Smooth muscle cell of the pulmonary artery (primary cell): ENCODE results near the gene OR5T2. TPM values are rescaled to one million over a fixed set of nuclear protein-coding genes. Genes with fewer than 3 reads are reported as not detected.

ENCODE experiments used
- total RNA-seq: library from RNA; depleted of rRNA; stranded (reverse); fragments of >200 nt; gene quantifications from 2 replicates; pipeline ENCODE4 v1.2.3, GENCODE V29; 2014

Gene OR5T2
- total RNA-seq = not detected in 2 replicates

GRCh38 chr11:56234155-56234554 lies at the start of gene OR5T2:
Gene OR5T2, minus strand, starts transcription at chr11:56234255. Its CDS starts 1,193 bp downstream, at chr11:56233062.

GRCh38 chr11:56273854-56274253 lies 39.8 kb upstream of the OR5T2 start, which contains the start of gene OR5T1:
Gene OR5T1, plus strand, starts transcription at chr11:56274154. Its CDS starts 1,485 bp downstream, at chr11:56275639.

DNA sequence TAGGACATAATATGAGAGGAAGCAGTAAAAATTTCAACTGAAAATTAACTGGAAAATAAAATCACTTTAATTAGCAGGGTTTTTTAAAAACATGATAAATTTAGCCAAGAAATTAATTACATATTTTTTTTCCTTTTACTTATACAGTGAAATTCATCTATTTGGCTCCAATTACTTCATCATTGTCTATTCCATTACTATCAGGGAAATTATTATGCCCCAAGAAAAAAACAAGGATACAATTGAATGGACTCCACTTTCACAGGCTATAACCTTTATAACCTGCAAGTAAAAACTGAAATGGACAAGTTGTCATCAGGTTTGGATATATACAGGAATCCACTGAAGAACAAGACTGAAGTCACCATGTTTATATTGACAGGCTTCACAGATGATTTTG lies 17.9 kb upstream of the OR5T2 start, which contains the start of gene OR5T3:
TSS of gene OR5T3 (plus strand) at position 301 of the 400 bp plus-strand sequence. CDS start at position 301, 0 bp downstream.

Other genes starting within 250 kb of the OR5T2 start
- gene OR5F1, start 239.6 kb downstream of the OR5T2 start, total RNA-seq = not detected in 2 replicates
- gene OR5AS1, start 206.6 kb downstream of the OR5T2 start, total RNA-seq = not detected in 2 replicates
- not detected in 2 replicates for gene OR8I2, start 140.9 kb downstream of the OR5T2 start, total RNA-seq
- not detected in 2 replicates for gene OR8H2, start 130.6 kb downstream of the OR5T2 start, total RNA-seq
- not detected in 2 replicates for gene OR8H3, start 111.9 kb downstream of the OR5T2 start, total RNA-seq
- not detected in 2 replicates for gene OR8J3, start 94.1 kb downstream of the OR5T2 start, total RNA-seq
- gene OR8K5, start 73.9 kb downstream of the OR5T2 start, total RNA-seq = not detected in 2 replicates
- gene OR5J2, start 57.6 kb downstream of the OR5T2 start, total RNA-seq = not detected in 2 replicates
- gene OR5T3, start 18.0 kb upstream of the OR5T2 start, total RNA-seq = not detected in 2 replicates
- gene OR5T1, start 39.9 kb upstream of the OR5T2 start, total RNA-seq = not detected in 2 replicates
- not detected in 2 replicates for gene OR8H1, start 58.0 kb upstream of the OR5T2 start, total RNA-seq
- gene OR8K3, start 80.9 kb upstream of the OR5T2 start, total RNA-seq = not detected in 2 replicates
- not detected in 2 replicates for gene OR8K1, start 111.8 kb upstream of the OR5T2 start, total RNA-seq
- gene OR8J1, start 120.0 kb upstream of the OR5T2 start, total RNA-seq = not detected in 2 replicates
- not detected in 2 replicates for gene OR8U1, start 141.4 kb upstream of the OR5T2 start, total RNA-seq
- not detected in 2 replicates for gene OR5AL1, start 178.4 kb upstream of the OR5T2 start, total RNA-seq
- gene OR5M3, start 239.1 kb upstream of the OR5T2 start, total RNA-seq = not detected in 2 replicates